Measurements from ENCODE around the gene PEX11B. TPM values are rescaled to one million over a fixed set of nuclear protein-coding genes. Genes with fewer than 3 reads are reported as not detected.
A peak's percentile ranks its signal among the peaks of the same experiment; 100 is the strongest.

PEX11B gene
- total RNA-seq, 1 donor from 2014 or later: 30.6 TPM

DNA sequence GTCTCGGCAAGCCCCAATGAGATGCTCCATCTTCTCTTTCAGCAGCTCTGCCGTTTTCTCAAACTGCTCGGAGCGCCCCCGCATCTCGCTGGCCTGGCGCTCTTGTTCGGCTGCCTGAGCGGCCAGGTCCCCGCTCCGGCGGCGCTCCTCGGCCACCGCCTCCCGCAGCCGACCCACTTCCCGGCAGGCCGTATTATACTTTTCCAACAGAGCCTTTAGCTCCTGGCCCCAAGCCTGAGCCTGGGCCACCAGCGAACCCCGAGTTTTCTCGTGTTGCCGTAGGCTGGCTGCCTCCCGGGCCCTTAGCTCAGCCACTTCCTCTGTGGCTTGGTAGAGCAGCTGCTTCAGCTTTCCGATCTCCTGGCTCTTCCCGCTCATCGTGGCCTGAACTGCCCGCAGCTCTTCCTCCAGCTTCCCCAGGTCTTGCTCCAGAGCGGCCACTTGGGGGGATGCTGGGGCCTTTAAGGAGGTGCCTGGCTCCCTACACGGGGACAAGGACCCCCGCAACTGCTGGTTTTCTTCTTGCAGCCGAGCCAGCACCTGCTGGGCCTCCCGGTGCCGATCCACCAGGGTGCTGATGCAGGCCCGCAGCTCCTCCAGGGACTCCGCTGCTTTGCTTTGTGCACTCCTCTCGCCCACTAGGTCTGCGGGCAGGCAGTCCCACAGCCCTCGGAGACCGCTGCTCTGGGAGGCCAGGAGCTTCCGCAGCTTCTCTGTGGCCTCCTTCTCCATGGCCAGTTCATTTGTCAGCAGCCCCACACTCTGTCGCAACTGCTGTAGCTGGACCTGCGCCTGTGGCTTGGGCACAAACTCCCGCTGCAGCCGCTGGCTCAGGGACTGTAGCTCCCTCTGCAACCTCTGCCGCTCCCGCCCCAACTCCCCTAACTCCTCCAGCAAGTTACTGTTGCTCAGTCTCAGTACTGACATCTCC is 46.3 kb downstream of the PEX11B start:
- peak overlapping the region; percentile 58 for H3K4me3 Mint-ChIP-seq
- intact Hi-C loops (cut with micrococcal nuclease): loop anchor here (2.0 kb wide), 1 partner anchor 27 kb away; the partner anchor contains the start of gene NUDT17
- peak overlapping the region; percentile 78 for H3K27ac Mint-ChIP-seq
- H3K9me3 Mint-ChIP-seq: no peaks in the 10 kb centered on the region
- H3K36me3 Mint-ChIP-seq (ENCODE audit: low read depth): no peaks in the 10 kb centered on the region
- peak; percentile 30 for DNase-seq (ENCODE audit: low spot score)
- H3K4me1 Mint-ChIP-seq (ENCODE audit: low read depth): peaks cover 16% of the 10 kb centered on the region
- H3K27me3 Mint-ChIP-seq (ENCODE audit: insufficient read depth): peaks cover 43% of the 10 kb centered on the region

DNA sequence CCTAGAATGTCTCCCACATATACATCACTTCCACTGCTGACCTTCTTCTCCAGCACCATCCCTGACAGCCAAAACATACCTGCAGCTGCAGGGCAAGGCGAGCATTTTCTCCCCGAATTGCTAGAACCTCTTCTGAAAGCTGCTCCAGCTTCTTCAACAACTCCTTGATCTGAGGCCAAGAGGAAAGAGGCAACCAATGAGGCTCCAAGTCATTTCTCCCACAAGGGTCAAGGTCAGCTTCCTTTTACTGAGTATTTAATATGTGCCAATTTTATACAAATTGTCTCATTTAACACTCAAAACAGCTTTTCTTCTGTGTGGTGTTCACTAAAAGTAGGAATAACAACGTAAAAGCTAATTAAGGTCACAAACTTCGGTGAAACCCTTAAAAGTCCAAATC is 50.3 kb downstream of the PEX11B start:
- DNase-seq (ENCODE audit: low spot score): no peak
- Mint-ChIP-seq H3K27ac (no peak overlapping the region), H3K36me3 (ENCODE audit: low read depth) (no peaks in the 10 kb centered on the region), H3K4me3 (no peak overlapping the region), H3K27me3 (ENCODE audit: insufficient read depth) (peaks cover 35% of the 10 kb centered on the region), H3K4me1 (ENCODE audit: low read depth) (peaks cover 16% of the 10 kb centered on the region), H3K9me3 (no peaks in the 10 kb centered on the region)
- intact Hi-C loops (cut with micrococcal nuclease): no loop called here

DNA sequence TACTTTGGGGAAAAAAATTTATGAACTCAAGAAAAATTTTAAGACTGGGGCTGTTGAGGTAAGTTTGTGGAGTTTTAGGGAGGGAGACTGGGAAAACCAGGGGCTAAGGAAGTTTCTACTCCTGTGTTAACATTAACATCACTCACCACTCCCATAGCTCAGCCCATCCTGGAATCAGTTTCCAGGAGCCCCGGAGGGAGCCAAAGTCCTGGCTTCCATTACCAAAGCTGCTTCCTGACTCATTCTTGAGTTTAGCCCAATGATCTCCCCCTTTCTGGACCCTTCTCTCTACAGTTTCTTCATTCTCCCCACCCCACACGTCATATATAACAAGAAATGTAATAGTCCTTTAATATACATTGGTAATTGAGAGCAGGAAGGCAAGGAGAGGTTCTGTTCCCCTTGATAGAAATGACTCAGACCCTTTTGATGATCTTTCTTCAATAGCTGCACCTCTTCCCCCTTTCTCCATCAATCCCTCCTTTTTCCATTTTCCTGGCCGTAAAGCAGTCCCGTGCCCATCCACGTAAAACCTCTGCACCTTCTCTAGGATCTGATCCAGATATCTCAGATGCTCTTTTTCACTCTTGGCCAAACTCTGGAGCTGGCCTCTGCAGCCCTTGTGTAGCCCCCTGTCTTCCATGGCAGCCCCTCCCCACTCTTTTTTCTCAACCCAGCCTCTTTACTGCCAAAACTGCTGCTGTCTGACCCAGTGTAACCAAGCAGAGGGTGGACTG is 55.1 kb downstream of the PEX11B start:
- peaks cover 5% of the 10 kb centered on the region for H3K4me1 Mint-ChIP-seq (ENCODE audit: low read depth)
- no peaks in the 10 kb centered on the region for H3K36me3 Mint-ChIP-seq (ENCODE audit: low read depth)
- no peaks in the 10 kb centered on the region for H3K9me3 Mint-ChIP-seq
- no peak for DNase-seq (ENCODE audit: low spot score)
- no peak overlapping the region for H3K27ac Mint-ChIP-seq
- peaks cover 24% of the 10 kb centered on the region for H3K27me3 Mint-ChIP-seq (ENCODE audit: insufficient read depth)
- H3K4me3 Mint-ChIP-seq: no peak overlapping the region
- intact Hi-C loops (cut with micrococcal nuclease): no loop called here

Other genes with a start within 250 kb of the PEX11B start
- 0.18 TPM in 1 of 2 replicates, not detected in the other for gene PDZK1, start 211.3 kb downstream of the PEX11B start, total RNA-seq
- 0.27 TPM in 1 of 2 replicates, not detected in the other for gene CD160, start 199.2 kb downstream of the PEX11B start, total RNA-seq
- gene RNF115, start 94.6 kb downstream of the PEX11B start, total RNA-seq: 18.8 and 20.0 TPM in 2 replicates
- 44.5 and 47.2 TPM in 2 replicates for gene POLR3C, start 94.5 kb downstream of the PEX11B start, total RNA-seq
- 3.0 TPM in 2 replicates for gene NUDT17, start 73.1 kb downstream of the PEX11B start, total RNA-seq
- 16.9 and 17.0 TPM in 2 replicates for gene PIAS3, start 59.6 kb downstream of the PEX11B start, total RNA-seq
- gene ANKRD35, start 32.9 kb downstream of the PEX11B start, total RNA-seq: 0.37 and 0.52 TPM in 2 replicates
- gene ITGA10, start 8.7 kb downstream of the PEX11B start, total RNA-seq: 1.9 TPM in 2 replicates
- 331 and 354 TPM in 2 replicates for gene RBM8A, start 8.8 kb upstream of the PEX11B start, total RNA-seq
- 30.3 and 32.2 TPM in 2 replicates for gene LIX1L, start 39.3 kb upstream of the PEX11B start, total RNA-seq
- 4.8 and 5.1 TPM in 2 replicates for gene ANKRD34A, start 45.9 kb upstream of the PEX11B start, total RNA-seq
- gene POLR3GL, start 46.0 kb upstream of the PEX11B start, total RNA-seq: 10.6 and 11.6 TPM in 2 replicates
- gene TXNIP, start 77.9 kb upstream of the PEX11B start, total RNA-seq: 107 and 108 TPM in 2 replicates
- not detected in 2 replicates for gene HJV, start 103.0 kb upstream of the PEX11B start, total RNA-seq
- 3.6 and 3.7 TPM in 2 replicates for gene NBPF10, start 226.1 kb upstream of the PEX11B start, total RNA-seq

All from activated T-helper 1 cell treated with anti-CD3 and anti-CD28 coated beads, Interleukin-12 subunit alpha, Interleukin-12 subunit beta, Interleukin-2, Interleukin-4 antibody, amounts not matched to agents 30 ng/mL and 10 ng/mL and 1 ng/mL, durations not matched to agents 14 hours and 24 hours and 36 hours (primary cell).